GM12891 (cell line): Measurements from ENCODE around the gene C5orf22.

Source experiments
- POLR2A ChIP-seq: IDR thresholded peaks from 2 replicates; pipeline ENCODE4 v1.6.1; 2011; ENCODE audit warnings: low read depth, low read length, control low read depth
- POLR2AphosphoS5 ChIP-seq: IDR thresholded peaks from 2 replicates; pipeline ENCODE4 v1.6.1; 2011; ENCODE audit warnings: low read depth, low read length, control low read depth
- SPI1 ChIP-seq: IDR thresholded peaks from 2 replicates; pipeline ENCODE4 v1.6.1; 2011; ENCODE audit warnings: low read depth, low read length, control low read depth
- TAF1 ChIP-seq: IDR thresholded peaks from 2 replicates; pipeline ENCODE4 v1.6.1; 2011; ENCODE audit warnings: low read depth, low read length, control low read depth

DNA sequence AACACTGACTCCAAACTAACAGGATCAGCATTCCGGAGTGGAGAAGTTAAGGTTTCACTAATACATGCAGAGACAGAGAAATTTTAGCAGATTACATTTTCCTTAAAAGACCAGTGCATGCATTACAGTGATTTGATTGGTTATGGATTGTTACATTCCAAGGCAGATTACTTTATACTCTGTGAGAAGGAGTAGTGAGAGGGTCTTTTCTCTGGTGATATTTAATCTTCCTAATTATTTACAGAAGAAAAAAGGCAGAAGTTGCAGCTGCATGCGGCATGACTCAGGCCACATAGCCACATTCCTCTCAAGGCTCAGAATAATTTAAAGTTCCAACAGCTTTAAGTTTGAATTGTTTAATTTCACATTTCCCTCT, 53.8 kb downstream of the C5orf22 start:
- TF ChIP-seq POLR2A: no peak
- no peak for TF ChIP-seq POLR2AphosphoS5
- TF ChIP-seq SPI1: no peak
- TF ChIP-seq TAF1: no peak
